ENCODE results near the gene PDGFB. TPM values are rescaled to one million over a fixed set of nuclear protein-coding genes. Genes with fewer than 3 reads are reported as not detected.
A peak's percentile ranks its signal among the peaks of the same experiment; 100 is the strongest.

PDGFB gene
- total RNA-seq, 6 donors from 2014 or later: 15.4 to 41.7 (median 24.1) TPM

DNA sequence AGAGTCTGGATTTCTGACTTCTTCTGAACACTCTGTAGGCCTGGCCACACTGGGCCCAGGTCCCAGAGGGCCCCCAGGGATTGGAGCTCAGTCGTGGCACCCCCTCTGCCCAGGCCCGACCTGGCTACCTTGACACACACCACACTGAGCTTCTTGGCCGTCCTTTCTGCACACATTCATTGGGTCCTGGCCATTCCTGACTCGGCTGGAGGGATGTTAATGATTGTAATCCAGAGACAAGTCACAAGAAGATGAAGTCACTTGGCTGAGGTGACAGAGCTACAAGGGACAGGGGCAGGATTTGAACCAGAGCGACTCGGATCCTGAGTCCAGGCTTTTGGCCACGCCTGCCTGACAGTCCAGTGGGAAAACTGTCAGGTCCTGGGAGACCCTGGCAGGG is 23.9 kb upstream of the PDGFB start:
- no peak for ATAC-seq (ENCODE audit: low FRiP score in 2 of 2)
- H3K27ac ChIP-seq: no peak overlapping the region
- 85 to 86% methylated on average over 7 of the region's 7 CpGs for WGBS, 2 donors

DNA sequence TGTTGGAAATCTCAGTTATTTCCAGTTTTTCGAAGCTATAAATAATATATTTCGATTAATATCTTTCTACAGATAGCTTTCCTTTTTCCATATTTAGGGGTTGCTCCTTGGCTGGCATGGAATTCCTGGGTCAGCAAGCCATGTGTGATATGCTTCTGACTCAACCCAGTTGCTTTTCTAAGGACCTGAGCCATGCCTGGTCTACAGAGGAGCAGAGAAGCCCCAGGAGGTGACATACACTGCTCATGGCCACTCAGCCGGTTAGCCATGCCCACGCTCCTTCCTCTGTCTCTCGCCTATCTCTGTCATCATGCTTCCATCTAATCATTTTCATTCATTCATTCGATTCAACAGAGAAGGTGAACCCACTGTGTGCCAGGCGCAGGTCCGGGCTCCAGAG is 23.2 kb upstream of the PDGFB start:
- ATAC-seq (ENCODE audit: low FRiP score in 2 of 2) (no peak), DNase-seq (no peak)
- Histone ChIP-seq H3K27ac (no peak overlapping the region), H3K36me3 (no peaks in the 10 kb centered on the region), H3K9me3 (no peaks in the 10 kb centered on the region), H3K27me3 (no peaks in the 10 kb centered on the region), H3K4me1 (peaks cover 0 to 7% (median 0%) of the 10 kb centered on the region in 4 donors), H3K4me3 (no peak overlapping the region)
- no peak for TF ChIP-seq POLR2A (IDR thresholded peaks at IDR 0.05)
- TF ChIP-seq, protein P1, sequence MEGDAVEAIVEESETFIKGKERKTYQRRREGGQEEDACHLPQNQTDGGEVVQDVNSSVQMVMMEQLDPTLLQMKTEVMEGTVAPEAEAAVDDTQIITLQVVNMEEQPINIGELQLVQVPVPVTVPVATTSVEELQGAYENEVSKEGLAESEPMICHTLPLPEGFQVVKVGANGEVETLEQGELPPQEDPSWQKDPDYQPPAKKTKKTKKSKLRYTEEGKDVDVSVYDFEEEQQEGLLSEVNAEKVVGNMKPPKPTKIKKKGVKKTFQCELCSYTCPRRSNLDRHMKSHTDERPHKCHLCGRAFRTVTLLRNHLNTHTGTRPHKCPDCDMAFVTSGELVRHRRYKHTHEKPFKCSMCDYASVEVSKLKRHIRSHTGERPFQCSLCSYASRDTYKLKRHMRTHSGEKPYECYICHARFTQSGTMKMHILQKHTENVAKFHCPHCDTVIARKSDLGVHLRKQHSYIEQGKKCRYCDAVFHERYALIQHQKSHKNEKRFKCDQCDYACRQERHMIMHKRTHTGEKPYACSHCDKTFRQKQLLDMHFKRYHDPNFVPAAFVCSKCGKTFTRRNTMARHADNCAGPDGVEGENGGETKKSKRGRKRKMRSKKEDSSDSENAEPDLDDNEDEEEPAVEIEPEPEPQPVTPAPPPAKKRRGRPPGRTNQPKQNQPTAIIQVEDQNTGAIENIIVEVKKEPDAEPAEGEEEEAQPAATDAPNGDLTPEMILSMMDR (IDR thresholded peaks at IDR 0.05): no peak
- TF ChIP-seq EP300 (IDR thresholded peaks at IDR 0.05): no peak
- TF ChIP-seq POLR2AphosphoS5 (IDR thresholded peaks at IDR 0.05): no peak
- WGBS, 2 donors: 95% methylated on average over 8 of the region's 8 CpGs

More for the DNA sequence above, 23.9 kb upstream of the PDGFB start:
- Histone ChIP-seq H3K9me3 (no peaks in the 10 kb centered on the region), H3K4me3 (no peak overlapping the region), H3K36me3 (no peaks in the 10 kb centered on the region), H3K4me1 (peaks cover 0 to 7% (median 0%) of the 10 kb centered on the region in 4 donors), H3K27me3 (no peaks in the 10 kb centered on the region)
- DNase-seq: no peak
- no peak for TF ChIP-seq EP300 (IDR thresholded peaks at IDR 0.05)
- TF ChIP-seq, protein P1 (IDR thresholded peaks at IDR 0.05): no peak
- TF ChIP-seq POLR2AphosphoS5 (IDR thresholded peaks at IDR 0.05): no peak
- TF ChIP-seq POLR2A (IDR thresholded peaks at IDR 0.05): no peak

DNA sequence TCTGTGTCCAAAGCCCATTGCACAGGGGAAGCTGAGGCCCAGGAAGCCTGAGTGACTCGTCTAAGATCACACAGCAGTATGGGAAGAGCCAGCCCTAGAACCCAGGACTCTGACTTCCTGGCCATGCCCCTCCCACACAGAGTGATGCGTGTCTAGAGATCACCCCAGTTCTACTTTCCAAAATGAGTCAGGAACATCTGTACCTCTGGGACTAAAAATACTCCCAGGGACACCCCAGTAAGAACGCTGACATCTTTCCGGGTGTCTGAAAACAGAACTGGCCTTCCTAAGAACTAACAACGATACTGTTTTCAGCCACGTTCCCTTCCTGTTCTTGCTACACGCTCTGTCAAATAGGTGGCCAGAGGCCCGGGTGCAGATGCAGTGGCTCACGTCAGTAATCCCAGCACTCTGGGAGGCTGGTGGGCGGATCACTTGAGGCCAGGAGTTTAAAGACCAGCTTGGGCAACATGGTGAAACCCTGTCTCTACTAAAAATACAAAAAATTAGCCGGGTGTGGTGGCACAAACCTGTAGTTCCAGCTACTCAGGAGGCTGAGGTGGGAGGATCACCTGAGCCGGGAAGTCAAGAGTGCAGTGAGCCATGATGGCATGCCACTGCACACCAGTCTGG is 21.7 kb upstream of the PDGFB start:
- 60 to 77% methylated on average over 11 to 12 of the region's 12 CpGs for WGBS, 2 donors
- Histone ChIP-seq H3K27ac (peak overlapping the region in 2 of 4 donors; percentile 28 to 58), H3K9me3 (peaks cover 0 to 6% (median 3%) of the 10 kb centered on the region in 4 donors), H3K27me3 (no peaks in the 10 kb centered on the region), H3K4me3 (no peak overlapping the region), H3K4me1 (peaks cover 0 to 7% (median 0%) of the 10 kb centered on the region in 4 donors), H3K36me3 (no peaks in the 10 kb centered on the region)
- peak in 1 of 2 donors; percentile 62 for ATAC-seq (ENCODE audit: low FRiP score in 2 of 2)
- TF ChIP-seq POLR2A (IDR thresholded peaks at IDR 0.05): peak in 1 of 4 donors; percentile 17
- TF ChIP-seq POLR2AphosphoS5 (IDR thresholded peaks at IDR 0.05): no peak
- TF ChIP-seq EP300 (IDR thresholded peaks at IDR 0.05): no peak
- TF ChIP-seq, protein P1 (IDR thresholded peaks at IDR 0.05): no peak
- peak in 1 of 2 donors; percentile 47 for DNase-seq

DNA sequence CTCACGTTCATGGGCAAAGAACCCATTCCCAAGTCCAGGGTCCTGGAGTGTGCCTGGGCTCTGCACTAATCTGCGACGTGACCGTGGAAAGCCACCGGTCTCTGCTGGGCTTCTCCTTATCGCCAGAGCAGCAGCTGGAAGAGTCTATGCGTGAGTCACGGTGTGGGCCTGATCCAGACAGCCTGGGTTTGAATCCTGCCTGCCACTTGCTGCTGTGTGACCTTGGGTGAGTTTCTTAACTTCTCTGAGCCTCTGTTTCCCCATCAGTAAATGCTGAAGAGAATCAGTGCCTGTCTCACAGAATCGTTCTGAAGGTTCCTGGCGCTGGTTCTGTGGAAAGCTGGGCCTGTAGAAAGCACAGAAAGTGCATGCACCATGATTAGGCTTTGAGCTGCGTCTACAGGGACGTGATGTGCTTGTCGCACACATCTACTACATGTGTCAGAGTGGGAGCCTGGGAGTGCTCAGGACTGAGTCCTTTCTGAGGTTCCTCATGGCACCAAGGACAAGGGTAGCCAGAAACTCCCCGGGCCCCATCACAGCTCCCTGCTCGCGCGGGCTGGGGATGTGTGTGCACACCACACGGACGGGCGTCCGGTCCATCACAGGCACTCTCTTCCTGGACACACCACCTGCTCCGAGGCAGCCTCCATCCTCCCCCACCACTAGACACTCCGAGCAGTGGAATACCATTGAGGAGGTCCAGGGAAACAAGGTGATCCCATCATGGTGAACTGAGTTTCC is 20.5 kb upstream of the PDGFB start:
- Histone ChIP-seq H3K27ac (peak overlapping the region in 1 of 4 donors; percentile 58), H3K27me3 (no peaks in the 10 kb centered on the region), H3K9me3 (peaks cover 0 to 12% (median 7%) of the 10 kb centered on the region in 4 donors), H3K4me3 (no peak overlapping the region), H3K4me1 (peaks cover 0 to 7% (median 0%) of the 10 kb centered on the region in 4 donors), H3K36me3 (no peaks in the 10 kb centered on the region)
- TF ChIP-seq POLR2A (IDR thresholded peaks at IDR 0.05): no peak
- no peak for TF ChIP-seq POLR2AphosphoS5 (IDR thresholded peaks at IDR 0.05)
- TF ChIP-seq EP300 (IDR thresholded peaks at IDR 0.05): no peak
- TF ChIP-seq, protein P1 (IDR thresholded peaks at IDR 0.05): no peak
- peak in 1 of 2 donors; percentile 47 for DNase-seq
- WGBS, 2 donors: 86 to 97% methylated on average over 7 to 23 of the region's 23 CpGs
- no peak for ATAC-seq (ENCODE audit: low FRiP score in 2 of 2)

All from upper lobe of left lung (tissue), 6 donors.